ENCODE data around the gene PPP1R26.

- TF ChIP-seq CTCF (IDR thresholded peaks at IDR 0.05) (no peak), POLR2A (IDR thresholded peaks at IDR 0.05) (no peak)
Observed at GRCh38 chr9:135509458-135509857, 29.9 kb downstream of the PPP1R26 start.
